ENCODE measurements around the gene EFCAB6.

The EFCAB6 gene

GRCh38 chr22:43744700-43745410 lies 67.2 kb downstream of the EFCAB6 start:
- DNase-seq, result no peak

- DNase-seq, result no peak
Observed at GRCh38 chr22:43743929-43744643, 68.0 kb downstream of the EFCAB6 start.

GRCh38 chr22:43743131-43743530 lies 69.0 kb downstream of the EFCAB6 start:
- DNase-seq, result no peak

- DNase-seq, result no peak
Observed at GRCh38 chr22:43742154-43742950, 69.8 kb downstream of the EFCAB6 start.

GRCh38 chr22:43740587-43741270 lies 71.4 kb downstream of the EFCAB6 start:
- no peak for DNase-seq

GRCh38 chr22:43739851-43740379 lies 72.2 kb downstream of the EFCAB6 start:
- no peak for DNase-seq

- no peak for DNase-seq
Observed at GRCh38 chr22:43737150-43737828, 74.8 kb downstream of the EFCAB6 start.

- no peak for DNase-seq
Observed at GRCh38 chr22:43736651-43737050, 75.5 kb downstream of the EFCAB6 start.

GRCh38 chr22:43734370-43735150 lies 77.5 kb downstream of the EFCAB6 start:
- peak; percentile 13 for DNase-seq

- no peak for DNase-seq
Observed at GRCh38 chr22:43733138-43733537, 79.0 kb downstream of the EFCAB6 start.

GRCh38 chr22:43731988-43732387 lies 80.1 kb downstream of the EFCAB6 start:
- peak; percentile 42 for DNase-seq

GRCh38 chr22:43726964-43727543 lies 85.1 kb downstream of the EFCAB6 start:
- no peak for DNase-seq

- peak; percentile 40 for DNase-seq
Observed at GRCh38 chr22:43726322-43726721, 85.8 kb downstream of the EFCAB6 start.

- peak; percentile 65 for DNase-seq
Observed at GRCh38 chr22:43723816-43724215, 88.3 kb downstream of the EFCAB6 start.

GRCh38 chr22:43722444-43722843 lies 89.7 kb downstream of the EFCAB6 start:
- no peak for DNase-seq

- no peak for DNase-seq
Observed at GRCh38 chr22:43720716-43721115, 91.4 kb downstream of the EFCAB6 start.

GRCh38 chr22:43714104-43714503 lies 98.0 kb downstream of the EFCAB6 start:
- DNase-seq, result no peak

GRCh38 chr22:43711681-43712080 lies 100.4 kb downstream of the EFCAB6 start:
- no peak for DNase-seq

- no peak for DNase-seq
Observed at GRCh38 chr22:43707648-43708047, 104.5 kb downstream of the EFCAB6 start.

GRCh38 chr22:43706571-43707328 lies 105.4 kb downstream of the EFCAB6 start:
- DNase-seq, result no peak
